IMR-90 (cell line): ENCODE measurements around the gene NBPF3. TPM values are rescaled to one million over a fixed set of nuclear protein-coding genes. Genes with fewer than 3 reads are reported as not detected.

Experiments used
- ATAC-seq: fragments of 200-7000 bp; cut with Tn5 transposase; 2 replicates; pipeline ENCODE4 v1.9.1; 2020; ENCODE audit warnings: low read depth, mild to moderate bottlenecking, moderate library complexity
- BruUV-seq: library from RNA; stranded (reverse); fragments of 400-500 nt; replicated peaks from 2 replicates; lab custom pipeline; 2021; lab: Mats Ljungman, UMichigan
- CTCF ChIA-PET: fragments of 300-600 bp; formaldehyde crosslinking; extraction: SDS; loops from one replicate; lab custom pipeline; 2021; ENCODE audit warnings: antibody characterized with exemption; lab: Yijun Ruan, JAX
- POLR2A ChIA-PET: fragments of 300-600 bp; sonication (Branson Sonifier 250); formaldehyde crosslinking; loops from one replicate; lab custom pipeline; 2022; ENCODE audit warnings: antibody characterized with exemption; ENCODE audit not compliant: unreplicated experiment; lab: Charles Lee
- DNase-seq: peaks from one replicate; pipeline ENCODE4 v3.0.0; 2013
- H2AFZ ChIP-seq: replicated peaks from 2 replicates; pipeline ENCODE3; 2013; ENCODE audit warnings: low read length, mild to moderate bottlenecking; ENCODE audit not compliant: poor library complexity
- H2AK5ac ChIP-seq: 2 replicates; pipeline ENCODE4 v1.6.1; 2013; ENCODE audit warnings: low read depth, low read length, inconsistent platforms
- H2AK9ac ChIP-seq: replicated peaks from 2 replicates; pipeline ENCODE3; 2013; ENCODE audit warnings: mild to moderate bottlenecking, low read depth, low read length, moderate library complexity; ENCODE audit not compliant: poor library complexity
- H2BK120ac ChIP-seq: 2 replicates; pipeline ENCODE4 v1.6.1; 2013; ENCODE audit warnings: low read depth, low read length, inconsistent platforms
- H2BK15ac ChIP-seq: 3 replicates; pipeline ENCODE4 v1.6.1; 2013; ENCODE audit warnings: low read depth, low read length, inconsistent platforms
- H2BK20ac ChIP-seq: 2 replicates; pipeline ENCODE4 v1.6.1; 2013; ENCODE audit warnings: low read depth, mild to moderate bottlenecking, inconsistent platforms, low read length, moderate library complexity
- H2BK5ac ChIP-seq: 2 replicates; pipeline ENCODE4 v1.6.1; 2013; ENCODE audit warnings: mild to moderate bottlenecking, low read depth, low read length, inconsistent platforms; ENCODE audit not compliant: poor library complexity, severe bottlenecking
- H3K14ac ChIP-seq: replicated peaks from 2 replicates; pipeline ENCODE4 v1.6.1; 2013; ENCODE audit warnings: low read depth, low read length, inconsistent platforms
- H3K18ac ChIP-seq: 2 replicates; pipeline ENCODE4 v1.6.1; 2013; ENCODE audit warnings: low read depth, low read length, control low read depth
- H3K23ac ChIP-seq: 2 replicates; pipeline ENCODE4 v1.6.1; 2013; ENCODE audit warnings: low read depth, low read length, inconsistent platforms
- H3K27ac ChIP-seq: 2 replicates; pipeline ENCODE4 v1.5.1; 2013; ENCODE audit warnings: mild to moderate bottlenecking, control low read depth, low read length; ENCODE audit not compliant: insufficient read depth
- H3K27me3 ChIP-seq: 2 replicates; pipeline ENCODE4 v1.6.1; 2013; ENCODE audit warnings: low read length; ENCODE audit not compliant: control insufficient read depth, insufficient read depth
- H3K36me3 ChIP-seq: 2 replicates; pipeline ENCODE4 v1.6.1; 2013; ENCODE audit warnings: low read length, mixed read lengths; ENCODE audit not compliant: control insufficient read depth, insufficient read depth
- H3K4ac ChIP-seq: 2 replicates; pipeline ENCODE4 v1.6.1; 2013; ENCODE audit warnings: low read depth, low read length, inconsistent platforms
- H3K4me1 ChIP-seq: 2 replicates; pipeline ENCODE4 v1.6.1; 2013; ENCODE audit warnings: low read length, mixed read lengths; ENCODE audit not compliant: control insufficient read depth, insufficient read depth
- H3K4me2 ChIP-seq: 2 replicates; pipeline ENCODE4 v1.6.1; 2013; ENCODE audit warnings: low read depth, mild to moderate bottlenecking, control low read depth, low read length, moderate library complexity
- H3K4me3 ChIP-seq: 2 replicates; pipeline ENCODE4 v1.5.1; 2013; ENCODE audit warnings: low read depth, mild to moderate bottlenecking, control low read depth, low read length, moderate library complexity; ENCODE audit not compliant: insufficient read depth
- H3K56ac ChIP-seq: 2 replicates; pipeline ENCODE4 v1.6.1; 2013; ENCODE audit warnings: low read length, inconsistent platforms; ENCODE audit not compliant: insufficient read depth; ENCODE audit errors: extremely low read depth
- H3K79me1 ChIP-seq, 2 experiments: 2 replicates each; pipeline ENCODE4 v1.6.1; 2013; ENCODE audit warnings: low read length in 2 of 2, inconsistent platforms in 1 of 2, low read depth in 1 of 2
- H3K9ac ChIP-seq: 2 replicates; pipeline ENCODE4 v1.6.1; 2013; ENCODE audit warnings: low read depth, low read length, control low read depth
- H3K9me1 ChIP-seq: 2 replicates; pipeline ENCODE4 v1.6.1; 2013; ENCODE audit warnings: low read length, inconsistent platforms; ENCODE audit not compliant: insufficient read depth
- H3K9me3 ChIP-seq: 2 replicates; pipeline ENCODE4 v1.6.1; 2013; ENCODE audit warnings: low read length; ENCODE audit not compliant: control insufficient read depth, insufficient read depth
- H4K20me1 ChIP-seq: 2 replicates; pipeline ENCODE4 v1.6.1; 2013; ENCODE audit warnings: low read length, inconsistent platforms; ENCODE audit not compliant: insufficient read depth
- H4K5ac ChIP-seq: 2 replicates; pipeline ENCODE4 v1.6.1; 2013; ENCODE audit warnings: mild to moderate bottlenecking, low read depth, low read length, control low read depth
- H4K8ac ChIP-seq, 2 experiments: 2 replicates each; pipeline ENCODE4 v1.6.1; 2013; ENCODE audit warnings: low read depth in 2 of 2, low read length in 2 of 2, control low read depth in 1 of 2, inconsistent platforms in 1 of 2
- H4K91ac ChIP-seq: 2 replicates; pipeline ENCODE4 v1.6.1; 2013; ENCODE audit warnings: low read depth, low read length, inconsistent platforms; ENCODE audit not compliant: insufficient read depth
- BHLHE40 ChIP-seq: fragments of 150-350 bp; IDR thresholded peaks from 2 replicates; pipeline ENCODE4 v1.6.1; 2016; ENCODE audit warnings: mild to moderate bottlenecking, low read depth, low read length
- CEBPB ChIP-seq: IDR thresholded peaks from 2 replicates; pipeline ENCODE4 v1.6.1; 2012; ENCODE audit warnings: low read depth, low read length, improper control_type of control experiment
- CHD1 ChIP-seq: IDR thresholded peaks from 2 replicates; pipeline ENCODE4 v1.6.1; 2012; ENCODE audit warnings: low read depth, low read length, improper control_type of control experiment
- FOS ChIP-seq: fragments of 150-350 bp; IDR thresholded peaks from 2 replicates; pipeline ENCODE4 v1.6.1; 2016; ENCODE audit warnings: low read depth, low read length
- MAFK ChIP-seq: IDR thresholded peaks from 2 replicates; pipeline ENCODE4 v1.6.1; 2012; ENCODE audit warnings: low read depth, low read length, improper control_type of control experiment
- MAZ ChIP-seq: IDR thresholded peaks from 2 replicates; pipeline ENCODE4 v1.6.1; 2012; ENCODE audit warnings: low read depth, mild to moderate bottlenecking, low read length, improper control_type of control experiment, moderate library complexity, borderline replicate concordance
- MXI1 ChIP-seq: IDR thresholded peaks from 2 replicates; pipeline ENCODE4 v1.6.1; 2012; ENCODE audit warnings: low read depth, mild to moderate bottlenecking, low read length, moderate library complexity, borderline replicate concordance
- NFE2L2 ChIP-seq: fragments of 150-350 bp; IDR thresholded peaks from 2 replicates; pipeline ENCODE4 v1.6.1; 2016; ENCODE audit warnings: low read depth, mild to moderate bottlenecking, low read length
- POLR2A ChIP-seq: IDR thresholded peaks from 2 replicates; pipeline ENCODE4 v1.6.1; 2012; ENCODE audit warnings: mild to moderate bottlenecking, low read depth, low read length
- RAD21 ChIP-seq: IDR thresholded peaks from 2 replicates; pipeline ENCODE4 v1.6.1; 2012; ENCODE audit warnings: low read length, improper control_type of control experiment
- RFX5 ChIP-seq: IDR thresholded peaks from 2 replicates; pipeline ENCODE4 v1.8.0; 2012; ENCODE audit warnings: low read depth, mild to moderate bottlenecking, low read length, moderate library complexity
- WGBS, 2 experiments: methylation state at CpG; one replicate each; pipeline versions ENCODE4 v1.1.5 to v1.1.7; 2013; ENCODE audit warnings: missing lambda C conversion rate in 2 of 2; ENCODE audit not compliant: insufficient read length in 1 of 2; ENCODE audit errors: extremely low coverage in 2 of 2; 5-methylcytosine and 5-hydroxymethylcytosine counted together
- dilution Hi-C: fragments of 300-500 bp; cut with HindIII; formaldehyde crosslinking; loops from one replicate; pipeline ENCODE4 v1.14.3; 2018; ENCODE audit warnings: low sequenced_read_pairs; ENCODE audit not compliant: unreplicated experiment
- in situ Hi-C: fragments of 300-500 bp; cut with MboI; formaldehyde crosslinking; loops from 3 replicates; pipeline ENCODE4 v1.14.3; 2019; ENCODE audit warnings: low sequenced_read_pairs, inconsistent platforms, mixed read lengths
- intact Hi-C: fragments of 100-400 bp; cut with micrococcal nuclease; formaldehyde crosslinking; loops from 2 replicates; pipeline ENCODE4 v1.10.0; 2022
- polyA plus RNA-seq, 3 experiments: library from polyadenylated mRNA; depleted of rRNA; stranded (reverse); fragments of >200 nt; gene quantifications; 2 replicates each; pipeline ENCODE4 v1.2.3, GENCODE V29; 2012; ENCODE audit warnings: low replicate concordance in 1 of 3
- total RNA-seq: library from RNA; depleted of rRNA; stranded (reverse); fragments of >200 nt; gene quantifications from 2 replicates; pipeline ENCODE4 v1.2.3, GENCODE V29; 2012
- TF ChIP-seq, protein P1 (sequence below): fragments of 150-350 bp; IDR thresholded peaks from 2 replicates; pipeline ENCODE4 v1.6.1; 2017; ENCODE audit warnings: mild to moderate bottlenecking, antibody characterized with exemption, low read length, low read depth
- TF ChIP-seq, protein P2 (sequence below): fragments of 150-350 bp; IDR thresholded peaks from 2 replicates; pipeline ENCODE4 v1.6.1; 2016; ENCODE audit warnings: low read depth, mild to moderate bottlenecking, low read length, moderate library complexity, borderline replicate concordance
- TF ChIP-seq, protein P3 (sequence below): conservative IDR thresholded peaks from 2 replicates; pipeline ENCODE4 v1.5.1; 2012; ENCODE audit warnings: mild to moderate bottlenecking, low read depth, low read length, improper control_type of control experiment

Gene NBPF3
- total and polyA plus RNA-seq, 2 of the 4 experiments (the other 2 are of a cell fraction) = 8.7 to 18.8 TPM

DNA sequence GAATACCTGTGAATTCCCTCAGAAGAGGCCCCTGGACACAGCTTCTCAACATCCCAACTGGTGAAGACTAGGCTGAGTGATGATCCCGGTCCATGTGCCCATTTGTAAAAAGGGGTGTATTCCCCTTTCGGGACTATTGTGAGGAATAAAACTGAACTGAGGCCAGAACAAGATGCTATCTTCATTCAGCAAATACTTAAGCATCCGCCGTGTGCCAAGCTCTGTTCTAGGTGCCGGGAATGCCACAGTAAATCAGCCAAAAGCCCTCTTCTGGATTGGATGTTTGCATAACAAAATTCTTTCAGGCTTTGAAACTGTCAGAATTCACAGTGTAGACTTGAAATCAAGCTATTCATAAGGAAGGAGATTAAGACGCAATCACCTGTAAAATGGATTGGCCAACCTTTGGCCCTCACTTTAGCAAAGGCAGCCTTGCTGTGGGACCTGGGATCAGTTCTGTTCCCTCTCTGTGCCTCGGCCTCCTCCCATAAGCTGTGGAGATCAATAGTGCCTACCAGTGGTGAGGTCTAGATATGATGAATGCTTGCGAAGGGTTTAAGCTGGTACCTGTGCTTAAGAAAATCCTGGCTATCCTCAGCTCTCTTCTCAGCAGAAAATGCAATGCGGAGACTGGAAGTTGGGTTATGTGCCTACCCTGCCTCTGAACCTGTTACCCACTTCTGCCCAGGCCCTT is 71.1 kb downstream of the NBPF3 start:
- Histone ChIP-seq H3K4ac (peak overlapping the region; percentile 77), H3K23ac (peak overlapping the region; percentile 17; the same call in 1 of the 2 replicates), H3K27ac (peak overlapping the region; percentile 60; the same call in 1 of the 2 replicates), H3K9me1 (peaks cover 11% of the 10 kb centered on the region), H2AK5ac (peak overlapping the region; percentile 84), H3K9me3 (no peaks in the 10 kb centered on the region), H2BK120ac (peak overlapping the region; percentile 82), H4K91ac (peak overlapping the region; percentile 70; the same call in 1 of the 2 replicates), H2BK20ac (peak overlapping the region; percentile 88), H2BK5ac (peak overlapping the region; percentile 63), H3K56ac (no peak overlapping the region), H3K4me1 (peaks cover 12% of the 10 kb centered on the region), H3K14ac (peak overlapping the region; percentile 67), H3K4me2 (no peak overlapping the region; the same call in 1 of the 2 replicates), H4K20me1 (0 out of 2 replicates have a peak, but pooled peaks cover 4% of the 10 kb centered on the region), H3K18ac (peak overlapping the region; percentile 15; the same call in 1 of the 2 replicates), H2AFZ (peak overlapping the region; percentile 76), H4K5ac (peak overlapping the region; percentile 33), H3K79me1 (no peaks in the 10 kb centered on the region), H3K27me3 (peaks cover 15% of the 10 kb centered on the region), H3K36me3 (no peaks in the 10 kb centered on the region), H3K9ac (no peak overlapping the region), H2AK9ac (no peak overlapping the region), H3K4me3 (no peak overlapping the region), H4K8ac (peak overlapping the region in 1 of 2 experiments; percentile 37; a peak in 1 of 4 replicates), H2BK15ac (peak overlapping the region; percentile 68; the same call in 2 of the 3 replicates)
- WGBS, 2 experiments = no CpG with 5 or more reads among the region's 9 CpGs
- intact Hi-C loops = loop anchor here (1.0 to 5.0 kb wide), 2 partner anchors 63 to 146 kb away; no protein-coding TSS in a partner anchor
- no TSS peak for BruUV-seq
- no peak for ATAC-seq
- in situ Hi-C loops = loop anchor here (5.0 kb wide), 1 partner anchor 81 kb away; no protein-coding TSS in a partner anchor
- CTCF ChIA-PET = interaction anchor here (0.6 to 1.1 kb wide), 2 partner anchors 10 to 31 kb away, joined by 5 read pairs; no protein-coding TSS in a partner anchor
- POLR2A ChIA-PET = no interaction called here
- no peak for DNase-seq
- dilution Hi-C loops = no loop called here
- TF ChIP-seq MAZ (no peak), RAD21 (no peak), NFE2L2 (no peak), MXI1 (no peak), CEBPB (no peak), BHLHE40 (no peak), POLR2A (no peak), FOS (no peak), MAFK (no peak), CHD1 (no peak), RFX5 (no peak)
- TF ChIP-seq, protein P1, sequence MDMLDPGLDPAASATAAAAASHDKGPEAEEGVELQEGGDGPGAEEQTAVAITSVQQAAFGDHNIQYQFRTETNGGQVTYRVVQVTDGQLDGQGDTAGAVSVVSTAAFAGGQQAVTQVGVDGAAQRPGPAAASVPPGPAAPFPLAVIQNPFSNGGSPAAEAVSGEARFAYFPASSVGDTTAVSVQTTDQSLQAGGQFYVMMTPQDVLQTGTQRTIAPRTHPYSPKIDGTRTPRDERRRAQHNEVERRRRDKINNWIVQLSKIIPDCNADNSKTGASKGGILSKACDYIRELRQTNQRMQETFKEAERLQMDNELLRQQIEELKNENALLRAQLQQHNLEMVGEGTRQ = no peak
- TF ChIP-seq, protein P2, sequence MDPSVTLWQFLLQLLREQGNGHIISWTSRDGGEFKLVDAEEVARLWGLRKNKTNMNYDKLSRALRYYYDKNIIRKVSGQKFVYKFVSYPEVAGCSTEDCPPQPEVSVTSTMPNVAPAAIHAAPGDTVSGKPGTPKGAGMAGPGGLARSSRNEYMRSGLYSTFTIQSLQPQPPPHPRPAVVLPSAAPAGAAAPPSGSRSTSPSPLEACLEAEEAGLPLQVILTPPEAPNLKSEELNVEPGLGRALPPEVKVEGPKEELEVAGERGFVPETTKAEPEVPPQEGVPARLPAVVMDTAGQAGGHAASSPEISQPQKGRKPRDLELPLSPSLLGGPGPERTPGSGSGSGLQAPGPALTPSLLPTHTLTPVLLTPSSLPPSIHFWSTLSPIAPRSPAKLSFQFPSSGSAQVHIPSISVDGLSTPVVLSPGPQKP = no peak
- TF ChIP-seq, protein P3, sequence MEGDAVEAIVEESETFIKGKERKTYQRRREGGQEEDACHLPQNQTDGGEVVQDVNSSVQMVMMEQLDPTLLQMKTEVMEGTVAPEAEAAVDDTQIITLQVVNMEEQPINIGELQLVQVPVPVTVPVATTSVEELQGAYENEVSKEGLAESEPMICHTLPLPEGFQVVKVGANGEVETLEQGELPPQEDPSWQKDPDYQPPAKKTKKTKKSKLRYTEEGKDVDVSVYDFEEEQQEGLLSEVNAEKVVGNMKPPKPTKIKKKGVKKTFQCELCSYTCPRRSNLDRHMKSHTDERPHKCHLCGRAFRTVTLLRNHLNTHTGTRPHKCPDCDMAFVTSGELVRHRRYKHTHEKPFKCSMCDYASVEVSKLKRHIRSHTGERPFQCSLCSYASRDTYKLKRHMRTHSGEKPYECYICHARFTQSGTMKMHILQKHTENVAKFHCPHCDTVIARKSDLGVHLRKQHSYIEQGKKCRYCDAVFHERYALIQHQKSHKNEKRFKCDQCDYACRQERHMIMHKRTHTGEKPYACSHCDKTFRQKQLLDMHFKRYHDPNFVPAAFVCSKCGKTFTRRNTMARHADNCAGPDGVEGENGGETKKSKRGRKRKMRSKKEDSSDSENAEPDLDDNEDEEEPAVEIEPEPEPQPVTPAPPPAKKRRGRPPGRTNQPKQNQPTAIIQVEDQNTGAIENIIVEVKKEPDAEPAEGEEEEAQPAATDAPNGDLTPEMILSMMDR = no peak
